GM12892 (cell line): ENCODE data around the gene STK32B.

Source experiments
- POLR2A ChIP-seq: IDR thresholded peaks from 2 replicates; pipeline ENCODE4 v1.6.1; 2011; ENCODE audit warnings: low read depth, low read length, control low read depth
- TAF1 ChIP-seq: IDR thresholded peaks from 2 replicates; pipeline ENCODE4 v1.6.1; 2011; ENCODE audit warnings: low read depth, mild to moderate bottlenecking, control low read depth, low read length, borderline replicate concordance

DNA sequence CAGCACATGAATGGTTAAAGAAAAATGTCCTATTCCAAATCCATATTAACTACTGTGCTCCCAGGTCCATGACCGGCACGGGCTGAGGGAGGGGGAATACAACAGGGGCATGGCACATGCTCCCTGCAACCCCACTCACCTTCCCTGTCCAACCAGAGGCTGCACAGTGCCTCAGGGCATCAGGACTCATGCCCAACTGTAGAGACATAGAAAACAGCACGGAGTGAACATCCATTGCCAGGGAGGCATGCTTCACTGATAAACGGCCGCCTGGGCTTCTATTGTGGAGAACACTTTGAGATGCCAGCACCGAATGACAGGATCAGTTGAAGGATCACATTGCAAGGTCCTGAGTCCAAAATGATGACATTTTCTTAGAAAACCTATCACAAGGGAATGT, 140.6 kb downstream of the STK32B start:
- TF ChIP-seq TAF1 (no peak), POLR2A (no peak)
